Parathyroid adenoma (tissue), 2 donors: Measurements from ENCODE around the gene ZNF334.
A peak's percentile ranks its signal among the peaks of the same experiment; 100 is the strongest.

Experiments
- H2AFZ ChIP-seq: fragments of 300-600 bp; sonication (generic); one replicate; pipeline ENCODE4 v1.7.0; 2017; ENCODE audit warnings: antibody characterized with exemption, mild to moderate bottlenecking
- H3K27ac ChIP-seq: fragments of 300-600 bp; sonication (generic); one replicate; pipeline ENCODE4 v1.7.0; 2017
- H3K27me3 ChIP-seq: fragments of 300-600 bp; sonication (generic); one replicate; pipeline ENCODE4 v1.7.0; 2017; ENCODE audit warnings: low read length; ENCODE audit not compliant: control insufficient read depth, insufficient read depth
- H3K36me3 ChIP-seq: fragments of 300-600 bp; sonication (generic); one replicate; pipeline ENCODE4 v1.7.0; 2017; ENCODE audit warnings: low read length; ENCODE audit not compliant: control insufficient read depth, insufficient read depth
- H3K4me1 ChIP-seq: fragments of 300-600 bp; sonication (generic); one replicate; pipeline ENCODE4 v1.7.0; 2017; ENCODE audit warnings: control low read depth
- H3K4me2 ChIP-seq: fragments of 300-600 bp; sonication (generic); one replicate; pipeline ENCODE4 v1.7.0; 2017; ENCODE audit warnings: low read length
- H3K4me3 ChIP-seq: fragments of 300-600 bp; sonication (generic); one replicate; pipeline ENCODE4 v1.7.0; 2017; ENCODE audit warnings: low read depth, low read length
- H3K79me2 ChIP-seq: fragments of 300-600 bp; sonication (generic); one replicate; pipeline ENCODE4 v1.7.0; 2017; ENCODE audit warnings: control low read depth
- H3K9ac ChIP-seq: fragments of 300-600 bp; sonication (generic); one replicate; pipeline ENCODE4 v1.7.0; 2017; ENCODE audit warnings: mild to moderate bottlenecking
- H3K9me3 ChIP-seq: fragments of 300-600 bp; sonication (generic); one replicate; pipeline ENCODE4 v1.7.0; 2017; ENCODE audit warnings: low read length; ENCODE audit not compliant: control insufficient read depth
- CTCF ChIP-seq: fragments of 300-600 bp; sonication (generic); IDR thresholded peaks from one replicate; pipeline ENCODE4 v1.7.0; 2017; ENCODE audit warnings: antibody characterized with exemption, mild to moderate bottlenecking
- donor health status: primary hyperparathyroidism.

The ZNF334 gene

GRCh38 chr20:46523108-46523507, 9.7 kb upstream of the ZNF334 start:
- Histone ChIP-seq H3K27me3 (no peaks in the 10 kb centered on the region), H3K9me3 (no peaks in the 10 kb centered on the region), H3K9ac (no peak overlapping the region), H3K4me1 (no peaks in the 10 kb centered on the region), H3K79me2 (no peaks in the 10 kb centered on the region), H3K36me3 (no peaks in the 10 kb centered on the region), H2AFZ (no peak overlapping the region), H3K4me3 (no peak overlapping the region), H3K27ac (no peak overlapping the region), H3K4me2 (no peak overlapping the region)
- TF ChIP-seq CTCF, result no peak

- Histone ChIP-seq H3K9me3 (no peaks in the 10 kb centered on the region), H3K27ac (no peak overlapping the region), H3K79me2 (no peaks in the 10 kb centered on the region), H3K27me3 (no peaks in the 10 kb centered on the region), H3K4me1 (no peaks in the 10 kb centered on the region), H3K9ac (no peak overlapping the region), H3K4me3 (no peak overlapping the region), H3K4me2 (no peak overlapping the region), H2AFZ (peak overlapping the region; percentile 31), H3K36me3 (no peaks in the 10 kb centered on the region)
- peak; percentile 70 for TF ChIP-seq CTCF
These were observed 7.7 kb upstream of the ZNF334 start for GRCh38 chr20:46520976-46521579.

- Histone ChIP-seq H3K27me3 (no peaks in the 10 kb centered on the region), H3K4me3 (no peak overlapping the region), H3K4me1 (no peaks in the 10 kb centered on the region), H3K4me2 (no peak overlapping the region), H2AFZ (no peak overlapping the region), H3K9me3 (no peaks in the 10 kb centered on the region), H3K9ac (no peak overlapping the region), H3K79me2 (no peaks in the 10 kb centered on the region), H3K27ac (no peak overlapping the region), H3K36me3 (no peaks in the 10 kb centered on the region)
- no peak for TF ChIP-seq CTCF
These were observed 7.2 kb upstream of the ZNF334 start for GRCh38 chr20:46520540-46520939.

GRCh38 chr20:46519471-46520068, 6.2 kb upstream of the ZNF334 start:
- Histone ChIP-seq H3K4me1 (no peaks in the 10 kb centered on the region), H3K36me3 (no peaks in the 10 kb centered on the region), H3K79me2 (no peaks in the 10 kb centered on the region), H3K4me2 (no peak overlapping the region), H3K27me3 (no peaks in the 10 kb centered on the region), H3K4me3 (no peak overlapping the region), H3K9me3 (no peaks in the 10 kb centered on the region), H3K27ac (no peak overlapping the region), H3K9ac (no peak overlapping the region), H2AFZ (no peak overlapping the region)
- no peak for TF ChIP-seq CTCF

- Histone ChIP-seq H2AFZ (no peak overlapping the region), H3K4me3 (no peak overlapping the region), H3K4me2 (no peak overlapping the region), H3K27ac (no peak overlapping the region), H3K4me1 (no peaks in the 10 kb centered on the region), H3K9me3 (no peaks in the 10 kb centered on the region), H3K27me3 (no peaks in the 10 kb centered on the region), H3K36me3 (no peaks in the 10 kb centered on the region), H3K9ac (no peak overlapping the region), H3K79me2 (no peaks in the 10 kb centered on the region)
- TF ChIP-seq CTCF, result no peak
These were observed 3.8 kb downstream of the ZNF334 start for GRCh38 chr20:46509523-46509922.
